GM12878 (cell line): Measurements from ENCODE around the gene PHEX. TPM values are rescaled to one million over a fixed set of nuclear protein-coding genes. Genes with fewer than 3 reads are reported as not detected.

ENCODE experiments used
- ATAC-seq: fragments of 200-7000 bp; cut with Tn5 transposase; 3 replicates; pipeline ENCODE4 v1.9.1; 2020; ENCODE audit warnings: mild to moderate bottlenecking, moderate library complexity
- BruUV-seq: library from RNA; stranded (reverse); fragments of 400-500 nt; replicated peaks from 2 replicates; lab custom pipeline; 2021; lab: Mats Ljungman, UMichigan
- CTCF ChIA-PET: fragments of 300-600 bp; sonication (Branson Sonifier 250); formaldehyde crosslinking; extraction: SDS; loops from one replicate; lab custom pipeline; 2021; ENCODE audit warnings: inconsistent platforms; lab: Yijun Ruan, JAX
- POLR2A ChIA-PET: fragments of 350-600 bp; formaldehyde crosslinking; extraction: SDS; loops from one replicate; lab custom pipeline; 2021; ENCODE audit warnings: inconsistent platforms; lab: Charles Lee
- RAD21 ChIA-PET: fragments of 300-600 bp; sonication (Branson Sonifier 250); formaldehyde crosslinking; loops from one replicate; lab custom pipeline; 2023; ENCODE audit warnings: antibody characterized with exemption; ENCODE audit not compliant: unreplicated experiment; lab: Charles Lee
- SMC1A ChIA-PET: fragments of 300-600 bp; sonication (Branson Sonifier 250); formaldehyde crosslinking; loops from one replicate; lab custom pipeline; 2023; ENCODE audit not compliant: unreplicated experiment, uncharacterized antibody; lab: Charles Lee
- DNase-seq: peaks from one replicate; pipeline ENCODE4 v3.0.0-alpha.2; 2011; ENCODE audit warnings: low read depth, low spot score
- FAIRE-seq: peaks from 3 replicates; lab custom pipeline; 2011; peaks lifted over from hg19 to GRCh38; lab: Jason Lieb, UNC
- H2AFZ ChIP-seq: 2 replicates; pipeline ENCODE4 v1.6.0; 2011; ENCODE audit warnings: low read depth, low read length, control low read depth; ENCODE audit not compliant: control insufficient read depth
- H3K27ac ChIP-seq: 2 replicates; pipeline ENCODE4 v1.5.1; 2011; ENCODE audit warnings: control low read depth; ENCODE audit not compliant: control insufficient read depth, insufficient read depth
- H3K27me3 ChIP-seq, 2 experiments: replicated peaks in 1 of 2; 2 replicates each; pipeline versions ENCODE4 v1.6.0 to v1.6.1; 2011; ENCODE audit warnings: low read length in 1 of 2; ENCODE audit not compliant: control insufficient read depth in 2 of 2, insufficient read depth in 2 of 2
- H3K36me3 ChIP-seq, 2 experiments: 2 replicates each; pipeline ENCODE4 v1.5.1; 2011; ENCODE audit warnings: low read length in 1 of 2; ENCODE audit not compliant: control insufficient read depth in 2 of 2, insufficient read depth in 2 of 2
- H3K4me1 ChIP-seq: 2 replicates; pipeline ENCODE4 v1.6.1; 2011; ENCODE audit warnings: mild to moderate bottlenecking, low read length, moderate library complexity, mixed read lengths; ENCODE audit not compliant: control insufficient read depth, insufficient read depth
- H3K4me2 ChIP-seq: 2 replicates; pipeline ENCODE4 v1.6.0; 2011; ENCODE audit warnings: control low read depth; ENCODE audit not compliant: control insufficient read depth, insufficient read depth
- H3K4me3 ChIP-seq: fragments of 200-600 bp; sonication (generic); 2 replicates; pipeline ENCODE4 v1.5.1; 2016
- H3K79me2 ChIP-seq: 2 replicates; pipeline ENCODE4 v1.6.0; 2011; ENCODE audit warnings: low read length; ENCODE audit not compliant: control insufficient read depth, insufficient read depth
- H3K9ac ChIP-seq: 2 replicates; pipeline ENCODE4 v1.8.0; 2011; ENCODE audit warnings: low read length, control low read depth, mixed read lengths; ENCODE audit not compliant: control insufficient read depth, insufficient read depth
- H3K9me3 ChIP-seq: replicated peaks from 3 replicates; pipeline ENCODE4 v1.5.1; 2011; ENCODE audit warnings: mild to moderate bottlenecking, low read length; ENCODE audit not compliant: control insufficient read depth, insufficient read depth
- H4K20me1 ChIP-seq: 2 replicates; pipeline ENCODE4 v1.6.0; 2011; ENCODE audit not compliant: control insufficient read depth, insufficient read depth
- CEBPB ChIP-seq, 2 experiments: fragments of 150-350 bp in 1 of 2; IDR thresholded peaks; 2 replicates each; pipeline ENCODE4 v1.6.1; 2012 to 2014; ENCODE audit warnings: low read depth in 2 of 2, low read length in 2 of 2, borderline replicate concordance in 1 of 2, inconsistent platforms in 1 of 2
- CHD2 ChIP-seq: IDR thresholded peaks from 2 replicates; pipeline ENCODE4 v1.6.1; 2011; ENCODE audit warnings: low read depth, low read length, improper control_type of control experiment, borderline replicate concordance
- E4F1 ChIP-seq: fragments of 450-650 bp; IDR thresholded peaks from 2 replicates; pipeline ENCODE4 v1.6.1; 2018; ENCODE audit warnings: borderline replicate concordance, mild to moderate bottlenecking; ENCODE audit not compliant: partially characterized antibody
- IRF4 ChIP-seq: IDR thresholded peaks from 2 replicates; pipeline ENCODE4 v1.6.1; 2011; ENCODE audit warnings: low read depth, low read length
- MYB ChIP-seq: fragments of 150-350 bp; IDR thresholded peaks from 2 replicates; pipeline ENCODE4 v1.6.1; 2014; ENCODE audit warnings: mild to moderate bottlenecking, low read depth, low read length, borderline replicate concordance
- NFXL1 ChIP-seq: fragments of 450-650 bp; IDR thresholded peaks from 2 replicates; pipeline ENCODE4 v1.6.1; 2017; ENCODE audit warnings: antibody characterized with exemption, mild to moderate bottlenecking, borderline replicate concordance
- NR2F1 ChIP-seq: fragments of 450-650 bp; conservative IDR thresholded peaks from 2 replicates; pipeline ENCODE4 v1.6.1; 2017; ENCODE audit warnings: mild to moderate bottlenecking
- POLR2AphosphoS5 ChIP-seq: IDR thresholded peaks from 2 replicates; pipeline ENCODE4 v1.6.1; 2011; ENCODE audit warnings: mild to moderate bottlenecking, low read length, inconsistent platforms
- SKIL ChIP-seq: fragments of 450-650 bp; IDR thresholded peaks from 2 replicates; pipeline ENCODE4 v1.6.1; 2017; ENCODE audit warnings: mild to moderate bottlenecking, low read depth, inconsistent platforms; ENCODE audit not compliant: poor library complexity, severe bottlenecking
- SMC3 ChIP-seq: IDR thresholded peaks from 2 replicates; pipeline ENCODE4 v1.6.1; 2011; ENCODE audit warnings: low read length, improper control_type of control experiment, borderline replicate concordance
- SRF ChIP-seq, 2 experiments: IDR thresholded peaks; 2 replicates each; pipeline ENCODE4 v1.6.1; 2011; ENCODE audit warnings: low read depth in 2 of 2, low read length in 2 of 2, mild to moderate bottlenecking in 1 of 2, moderate library complexity in 1 of 2
- TARDBP ChIP-seq: IDR thresholded peaks from 2 replicates; pipeline ENCODE4 v1.6.1; 2016; ENCODE audit warnings: borderline replicate concordance
- WRNIP1 ChIP-seq: IDR thresholded peaks from 2 replicates; pipeline ENCODE4 v1.6.1; 2011; ENCODE audit warnings: low read depth, low read length, improper control_type of control experiment, borderline replicate concordance
- WGBS: methylation state at CpG from one replicate; pipeline ENCODE4 v1.1.6; 2016; ENCODE audit warnings: low lambda C conversion rate; ENCODE audit not compliant: insufficient replicate concordance, insufficient coverage; ENCODE audit errors: missing lambda C conversion rate; 5-methylcytosine and 5-hydroxymethylcytosine counted together
- in situ Hi-C: fragments of 300-500 bp; cut with MboI; formaldehyde crosslinking; loops from 9 replicates; pipeline ENCODE4 v1.14.3; 2018; ENCODE audit warnings: mixed read lengths
- intact Hi-C: fragments of 100-400 bp; cut with micrococcal nuclease; formaldehyde crosslinking; loops from one replicate; pipeline ENCODE4 v1.14.2; 2022; ENCODE audit not compliant: unreplicated experiment
- polyA plus RNA-seq, 11 experiments: library from polyadenylated mRNA; depleted of rRNA in 4 of 11; unstranded in 6 of 11; stranded (reverse) in 5 of 11; fragments of >200 nt; fragmentation: Nextera tagmentation in 4 of 11; fragmentation: Illumina TruSeq in 1 of 11; extraction: Ambion mirVana in 4 of 11; extraction: Trizol in 1 of 11; gene quantifications; 1 replicate in 1 of 11; 2 replicates in 10 of 11; pipeline versions ENCODE4 v1.2.1 to v1.2.3, GENCODE V29; 2011 to 2016; ENCODE audit warnings: inconsistent platforms in 2 of 11, missing spikeins in 2 of 11, low read depth in 1 of 11
- total RNA-seq, 4 experiments: library from RNA; depleted of rRNA in 3 of 4; stranded (reverse); fragments of >200 nt in 3 of 4; fragmentation: Illumina TruSeq in 1 of 4; extraction: Trizol in 1 of 4; gene quantifications; 2 replicates each; pipeline versions ENCODE4 v1.2.1 to v1.2.3, GENCODE V29; 2013 to 2021

PHEX gene
- total and polyA plus RNA-seq, 10 of the 15 experiments (the other 5 are each of a cell fraction or from before 2014, with no cell fraction given), result 0.12 to 97.2 (median 0.55) TPM

- no peaks in the 10 kb centered on the region for H4K20me1 ChIP-seq
- WGBS, result 0% methylated on average over 2 of the region's 2 CpGs
- RAD21 ChIA-PET, result no interaction called here
- intact Hi-C loops (no loop called here), in situ Hi-C loops (no loop called here)
- TF ChIP-seq IRF4, result no peak
- TF ChIP-seq MYB, result no peak
- TF ChIP-seq POLR2AphosphoS5, result no peak
- no peak for TF ChIP-seq NR2F1
- no peak for TF ChIP-seq TARDBP
- no peak for TF ChIP-seq WRNIP1
- TF ChIP-seq SMC3, result no peak
- TF ChIP-seq NFXL1, result no peak
- no peak for TF ChIP-seq SKIL
- no peak for TF ChIP-seq E4F1
- no peak for TF ChIP-seq CEBPB (IDR thresholded peaks at IDR 0.05; ENCODE audit: borderline replicate concordance in 1 of 2, low read depth in 2 of 2, low read length in 2 of 2)
- no peak for TF ChIP-seq SRF (IDR thresholded peaks at IDR 0.05; ENCODE audit: low read depth in 2 of 2, low read length in 2 of 2)
- no peak for TF ChIP-seq CHD2
- DNase-seq, result no peak
- H3K27ac ChIP-seq, result no peak overlapping the region
- no peak for ATAC-seq
- H3K9me3 ChIP-seq, result no peaks in the 10 kb centered on the region
- CTCF ChIA-PET, result interaction anchor here (1.4 kb wide), 1 partner anchor 264 kb away, joined by 3 read pairs; no protein-coding TSS in a partner anchor
- BruUV-seq, result no TSS peak
- H3K9ac ChIP-seq, result no peak overlapping the region
- POLR2A ChIA-PET, result no interaction called here
- no peaks in the 10 kb centered on the region for H3K36me3 ChIP-seq
- no peak overlapping the region for H2AFZ ChIP-seq
- H3K27me3 ChIP-seq, result no peaks in the 10 kb centered on the region
- FAIRE-seq, result no peak
- H3K4me2 ChIP-seq, result no peak overlapping the region
- H3K4me3 ChIP-seq, result no peak overlapping the region
- SMC1A ChIA-PET, result interaction anchor here (1.2 kb wide), 1 partner anchor 114 kb away, joined by 4 read pairs; no protein-coding TSS in a partner anchor
- no peaks in the 10 kb centered on the region for H3K79me2 ChIP-seq
- H3K4me1 ChIP-seq, result no peaks in the 10 kb centered on the region
These were observed 217.2 kb downstream of the PHEX start for GRCh38 chrX:22249371-22249770.
